ENCODE results near the gene TMPRSS11B.
"Not testable (repeated sequence)": the region's sequence is repeated elsewhere in the genome, so short reads cannot be mapped to it uniquely, and the experiment has no call there.

- not testable (repeated sequence) for TF ChIP-seq CTCF, POLR2A, EP300 (IDR thresholded peaks at IDR 0.05)
Observed at GRCh38 chr4:68194305-68194704, 51.2 kb downstream of the TMPRSS11B start.
